SU-DHL-6 (cell line): ENCODE data around the gene TBX18.

ENCODE experiments used
- EZH2phosphoT487 ChIP-seq: fragments of 200-600 bp; sonication (generic), shearing (Covaris generic); conservative IDR thresholded peaks from 2 replicates; pipeline ENCODE4 v1.6.1; 2018; ENCODE audit warnings: mild to moderate bottlenecking, antibody characterized with exemption, low read length, moderate library complexity, mixed read lengths
- TF ChIP-seq, protein P1 (sequence below): fragments of 200-600 bp; sonication (generic); IDR thresholded peaks from one replicate; pipeline ENCODE4 v1.5.1; 2017; ENCODE audit warnings: antibody characterized with exemption, mild to moderate bottlenecking, low read length, moderate library complexity; ENCODE audit not compliant: insufficient read depth, poor library complexity, severe bottlenecking

DNA sequence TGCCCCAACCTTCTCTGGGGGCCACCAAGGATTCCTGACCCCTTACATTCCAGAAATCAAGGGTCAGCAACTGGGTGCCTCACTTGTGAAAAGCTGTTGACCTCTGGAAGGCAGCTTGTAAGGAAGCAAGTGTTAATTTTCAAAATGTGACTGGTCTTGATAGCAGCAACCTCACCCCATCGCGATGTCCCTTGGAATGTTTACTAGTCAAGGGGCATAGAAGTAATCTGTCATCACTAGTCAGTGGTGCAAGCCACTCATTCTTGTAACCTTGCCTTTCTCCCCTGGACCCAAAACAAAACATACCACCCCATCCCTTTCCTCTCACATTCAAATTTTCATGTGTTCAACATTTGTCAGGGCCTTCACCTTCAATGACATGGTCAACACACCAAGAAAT is 30.5 kb downstream of the TBX18 start:
- TF ChIP-seq EZH2phosphoT487 = no peak
- TF ChIP-seq, protein P1, sequence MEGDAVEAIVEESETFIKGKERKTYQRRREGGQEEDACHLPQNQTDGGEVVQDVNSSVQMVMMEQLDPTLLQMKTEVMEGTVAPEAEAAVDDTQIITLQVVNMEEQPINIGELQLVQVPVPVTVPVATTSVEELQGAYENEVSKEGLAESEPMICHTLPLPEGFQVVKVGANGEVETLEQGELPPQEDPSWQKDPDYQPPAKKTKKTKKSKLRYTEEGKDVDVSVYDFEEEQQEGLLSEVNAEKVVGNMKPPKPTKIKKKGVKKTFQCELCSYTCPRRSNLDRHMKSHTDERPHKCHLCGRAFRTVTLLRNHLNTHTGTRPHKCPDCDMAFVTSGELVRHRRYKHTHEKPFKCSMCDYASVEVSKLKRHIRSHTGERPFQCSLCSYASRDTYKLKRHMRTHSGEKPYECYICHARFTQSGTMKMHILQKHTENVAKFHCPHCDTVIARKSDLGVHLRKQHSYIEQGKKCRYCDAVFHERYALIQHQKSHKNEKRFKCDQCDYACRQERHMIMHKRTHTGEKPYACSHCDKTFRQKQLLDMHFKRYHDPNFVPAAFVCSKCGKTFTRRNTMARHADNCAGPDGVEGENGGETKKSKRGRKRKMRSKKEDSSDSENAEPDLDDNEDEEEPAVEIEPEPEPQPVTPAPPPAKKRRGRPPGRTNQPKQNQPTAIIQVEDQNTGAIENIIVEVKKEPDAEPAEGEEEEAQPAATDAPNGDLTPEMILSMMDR = no peak
